ENCODE measurements around the gene POLN.

Gene POLN

DNA sequence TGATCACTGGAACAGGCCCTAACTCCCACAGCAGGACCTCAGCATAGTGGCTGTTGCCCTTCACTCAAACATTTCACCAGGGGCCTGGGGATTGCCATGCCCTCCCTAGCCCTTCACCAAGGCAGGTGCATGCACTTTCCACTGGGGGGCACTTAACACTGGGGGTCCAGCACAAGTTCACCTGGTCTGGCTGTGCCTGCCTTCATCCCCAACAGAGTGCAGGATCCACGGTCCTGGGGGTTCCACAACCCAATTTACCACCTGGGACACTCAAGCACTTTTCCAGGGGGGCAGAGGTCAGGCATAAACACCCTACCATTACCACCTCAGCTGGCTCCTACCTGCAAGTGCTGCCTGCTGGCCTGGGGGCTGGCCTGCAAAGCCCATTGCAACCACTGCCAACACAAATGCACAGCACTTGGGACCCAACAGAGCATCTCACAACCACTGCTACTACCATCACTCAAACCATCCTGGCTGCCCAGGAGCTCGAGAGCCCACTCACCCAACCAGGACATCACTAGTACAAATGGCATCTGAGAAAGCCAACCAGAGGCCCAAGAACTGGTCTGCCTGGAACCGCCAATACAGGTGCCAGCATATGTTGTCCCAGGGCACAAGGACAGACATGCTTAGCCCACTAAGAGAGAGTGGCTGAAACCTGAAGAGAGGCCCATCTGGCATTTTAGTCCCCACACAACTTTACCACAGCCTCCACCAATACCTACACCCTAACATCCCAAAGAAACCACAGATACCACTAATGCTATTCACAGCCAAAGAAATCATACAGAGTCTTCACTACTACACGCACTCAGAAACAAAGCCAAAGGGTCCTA, 139.7 kb downstream of the POLN start:
- no peak for DNase-seq

DNA sequence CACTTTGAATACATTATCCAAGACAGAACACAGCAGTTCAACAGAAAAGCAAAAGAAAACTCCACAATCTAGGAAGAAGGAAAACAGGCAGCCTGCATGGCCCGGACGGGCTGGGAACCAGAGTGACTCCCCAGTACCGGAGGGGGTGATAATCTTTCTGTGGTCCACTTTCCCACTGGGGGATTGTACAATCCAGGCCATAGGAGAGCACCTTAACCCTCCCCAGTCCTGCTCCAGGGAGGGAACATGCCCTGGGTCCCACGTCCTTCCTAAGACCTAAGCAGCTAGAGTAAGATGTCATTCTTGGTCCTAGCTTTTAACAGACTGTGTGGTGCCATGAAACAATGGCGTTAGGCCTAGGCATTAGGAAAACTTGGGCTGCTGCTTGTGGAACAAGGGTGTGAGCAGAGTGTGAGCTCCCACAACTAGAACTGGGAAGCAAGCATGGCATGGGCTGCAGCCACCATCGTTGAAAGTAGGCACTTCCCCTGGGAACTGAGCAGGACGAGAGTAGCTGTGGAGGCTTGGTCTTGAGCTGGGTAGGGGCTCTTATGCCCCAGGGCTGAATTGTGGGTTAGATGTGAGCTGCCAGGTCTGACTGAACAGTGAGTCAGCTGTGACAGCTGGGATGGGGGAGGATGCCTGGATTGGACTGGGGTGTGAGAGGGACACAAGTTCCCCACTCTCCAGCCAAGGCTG, 140.4 kb downstream of the POLN start:
- DNase-seq, result no peak

DNA sequence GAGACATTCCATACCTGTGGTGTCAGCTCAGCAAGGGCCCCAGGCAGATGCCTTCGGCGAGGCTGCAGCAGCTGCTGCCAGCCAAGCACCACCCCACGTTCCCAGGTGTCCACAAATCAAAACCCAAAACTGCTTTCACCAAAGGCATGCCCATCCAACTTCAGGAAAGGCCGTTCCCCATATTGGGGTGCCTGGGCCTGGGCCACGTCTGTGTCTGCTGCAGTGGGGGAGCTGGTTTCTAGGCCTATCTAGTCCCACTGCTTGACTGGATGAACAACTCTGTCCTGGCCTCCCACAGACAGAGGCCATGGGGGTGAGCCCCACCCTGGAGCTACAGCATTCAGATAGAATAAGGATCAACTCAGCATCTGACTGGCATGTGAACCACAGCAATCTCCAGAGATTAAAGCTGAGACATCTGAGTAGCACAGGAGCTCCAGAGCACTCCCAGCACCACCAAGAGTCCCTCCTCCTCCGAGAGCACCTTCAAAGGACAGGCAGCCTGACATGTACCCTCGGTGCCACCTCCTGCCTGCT, 145.8 kb downstream of the POLN start:
- no peak for DNase-seq

DNA sequence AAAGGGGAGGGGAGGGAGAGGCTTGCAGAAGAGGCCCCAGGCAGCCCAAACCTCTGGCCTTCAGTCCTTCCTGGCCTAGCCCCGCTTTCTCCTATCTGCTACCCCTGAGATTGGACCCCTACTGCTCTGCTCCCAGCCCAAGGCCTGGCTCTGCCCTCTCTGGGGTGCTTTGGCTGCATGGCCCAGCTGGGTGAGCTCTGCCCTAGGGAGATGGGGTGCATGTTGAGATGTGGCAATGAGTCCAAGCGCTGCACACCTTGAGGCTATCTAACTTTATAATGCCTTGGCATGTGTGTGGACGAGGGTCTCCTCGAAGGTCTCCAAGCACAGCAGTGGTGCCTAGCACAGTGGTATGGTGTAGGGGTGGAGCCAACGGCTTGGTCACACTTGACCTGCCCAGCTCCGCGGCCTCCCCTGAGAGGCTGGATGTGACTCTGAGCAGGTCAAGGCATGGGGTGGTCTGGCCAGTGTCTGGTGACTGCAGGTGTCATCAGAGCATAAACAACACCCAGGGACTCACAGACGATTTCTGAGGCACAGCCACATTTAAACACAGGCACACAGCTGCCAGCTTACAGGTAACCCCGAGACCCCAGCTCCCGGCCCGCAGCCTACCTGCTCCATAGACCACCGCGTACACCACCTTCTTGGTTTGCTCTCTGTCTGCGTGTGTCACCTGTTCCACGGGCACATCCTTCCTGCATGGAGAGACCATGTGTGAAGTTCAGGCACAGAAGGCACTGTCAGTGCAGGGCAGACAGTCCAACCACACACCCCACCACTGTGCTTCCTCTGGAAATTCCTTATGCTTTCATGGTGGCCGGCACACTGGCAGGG, 146.5 kb downstream of the POLN start:
- DNase-seq, result no peak

DNA sequence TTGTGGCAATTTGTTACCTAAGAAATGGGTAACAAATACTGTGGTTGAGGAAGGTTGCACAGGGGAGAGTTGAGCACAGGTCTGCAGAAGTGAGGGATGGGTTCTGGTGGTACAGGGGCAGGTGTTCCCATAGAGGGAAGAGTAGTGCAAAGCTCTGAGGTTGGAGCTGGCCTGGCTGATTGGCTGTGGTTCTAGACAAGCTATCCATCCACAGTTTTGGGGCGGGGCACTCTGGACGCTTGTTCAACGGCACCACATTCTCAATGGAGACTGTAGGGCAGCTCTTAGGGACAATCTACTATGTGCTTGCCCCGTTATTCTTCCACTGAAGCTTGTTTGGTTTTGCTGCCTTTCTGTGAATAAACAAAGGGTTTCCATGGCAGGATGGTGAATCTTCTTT, 147.4 kb downstream of the POLN start:
- DNase-seq, result no peak

DNA sequence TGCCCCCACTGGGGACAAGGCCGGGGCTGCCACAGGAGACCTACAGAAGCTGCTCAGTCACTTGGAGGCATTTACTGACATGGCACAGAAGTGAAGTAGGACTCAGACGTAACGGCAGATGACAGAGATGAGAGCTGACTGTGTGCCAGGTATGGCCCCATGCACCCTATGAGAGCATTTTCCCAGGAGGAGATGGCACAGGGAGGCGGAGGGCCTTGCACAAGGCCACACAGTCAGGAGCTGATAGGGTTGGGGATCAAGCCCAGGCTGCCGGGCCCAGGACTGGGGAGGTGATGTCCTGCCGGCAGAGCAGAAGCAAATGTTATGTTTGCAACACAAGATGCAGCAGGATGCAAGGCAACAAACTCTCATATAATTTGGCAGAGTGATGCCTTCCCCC, 148.7 kb downstream of the POLN start:
- DNase-seq, result no peak

DNA sequence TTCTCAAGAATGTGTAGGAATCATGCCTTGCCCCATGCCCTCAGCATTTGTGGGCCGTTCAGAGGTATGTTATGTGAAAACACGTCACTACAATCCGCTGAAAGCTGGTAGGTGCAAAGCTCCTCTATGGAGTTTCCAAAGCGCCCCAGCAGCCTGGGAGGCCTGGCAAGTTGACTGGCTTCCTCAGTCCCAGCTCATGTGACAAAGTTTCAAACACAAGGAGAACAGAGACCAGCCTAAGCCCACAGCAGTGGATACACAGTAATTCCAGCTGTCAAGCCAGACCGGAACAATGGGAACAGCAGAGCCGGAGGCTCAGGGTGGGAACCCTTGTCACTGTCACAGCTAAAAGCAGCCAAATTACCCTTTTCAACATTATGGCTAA, 149.3 kb downstream of the POLN start:
- DNase-seq, result no peak

DNA sequence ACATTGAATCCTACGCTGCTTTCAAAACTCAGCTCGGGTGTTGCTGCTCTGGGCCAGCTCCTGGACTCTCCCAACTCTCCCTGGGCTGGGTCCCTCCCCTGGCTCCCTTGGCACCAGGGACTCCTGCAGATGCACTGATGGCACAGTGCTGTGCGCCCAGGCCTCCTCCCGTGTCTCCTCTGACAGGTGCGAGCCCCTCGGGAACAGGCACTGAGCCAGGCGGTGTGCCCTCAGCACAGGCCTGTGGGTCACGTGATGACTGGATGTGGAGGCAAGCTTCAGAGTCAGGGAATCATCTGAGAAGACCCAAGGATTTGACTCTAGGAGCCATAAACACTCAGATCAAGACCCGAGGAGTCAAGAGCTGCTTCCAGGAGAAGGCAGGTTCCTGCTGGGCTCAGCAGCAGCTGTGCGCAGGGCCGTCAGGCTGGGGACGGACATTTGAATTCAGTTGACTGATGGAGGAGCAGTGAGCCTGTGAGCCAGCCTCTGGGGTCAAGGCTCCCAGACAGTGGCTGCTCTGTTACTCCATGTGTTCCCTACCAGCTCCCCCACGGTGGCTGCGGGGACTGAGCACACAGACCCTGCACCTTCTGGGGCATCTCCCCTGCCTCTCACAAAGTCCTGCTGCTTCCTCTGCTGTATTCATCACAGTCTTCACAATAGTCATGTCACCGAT, 149.8 kb downstream of the POLN start:
- DNase-seq, result peak; percentile 30

DNA sequence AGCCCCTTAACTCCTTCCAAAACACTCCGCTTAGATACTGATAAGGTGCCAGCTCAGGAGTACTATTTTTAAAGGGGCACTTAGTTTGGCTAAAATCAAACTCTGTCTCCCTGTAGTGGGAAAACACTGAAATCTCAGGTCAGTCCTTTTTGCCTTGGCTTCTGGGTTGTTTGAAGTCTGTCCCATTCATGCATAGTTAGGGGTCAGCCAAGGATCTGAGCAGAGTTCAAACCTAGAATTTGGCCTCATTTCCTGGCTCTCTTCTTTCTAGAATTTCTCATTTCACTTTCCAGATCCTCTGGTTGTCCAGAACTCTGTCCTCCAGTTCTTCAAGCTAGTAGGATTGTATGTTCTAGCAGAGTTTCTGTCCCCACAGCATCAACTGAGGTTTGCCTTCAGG, 151.3 kb downstream of the POLN start:
- DNase-seq, result no peak

DNA sequence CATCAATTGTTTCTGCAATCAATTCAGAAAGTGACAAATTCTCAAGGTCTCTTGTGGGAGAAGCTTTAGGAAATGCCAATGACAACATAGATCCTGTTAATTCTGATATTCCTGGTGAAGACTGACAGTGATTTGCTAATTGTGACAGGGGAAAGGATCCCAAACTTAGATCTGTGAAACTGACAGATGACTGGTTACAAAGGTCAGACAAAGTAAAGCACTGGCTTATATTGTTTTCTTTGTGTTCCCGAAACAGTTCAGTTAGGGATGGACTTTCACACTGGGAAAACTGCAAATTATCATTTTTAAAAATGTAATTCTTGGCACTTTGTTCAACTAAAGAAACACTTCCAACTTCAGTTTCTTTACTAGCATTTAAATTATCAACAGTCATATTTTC, 152.7 kb downstream of the POLN start:
- no peak for DNase-seq

DNA sequence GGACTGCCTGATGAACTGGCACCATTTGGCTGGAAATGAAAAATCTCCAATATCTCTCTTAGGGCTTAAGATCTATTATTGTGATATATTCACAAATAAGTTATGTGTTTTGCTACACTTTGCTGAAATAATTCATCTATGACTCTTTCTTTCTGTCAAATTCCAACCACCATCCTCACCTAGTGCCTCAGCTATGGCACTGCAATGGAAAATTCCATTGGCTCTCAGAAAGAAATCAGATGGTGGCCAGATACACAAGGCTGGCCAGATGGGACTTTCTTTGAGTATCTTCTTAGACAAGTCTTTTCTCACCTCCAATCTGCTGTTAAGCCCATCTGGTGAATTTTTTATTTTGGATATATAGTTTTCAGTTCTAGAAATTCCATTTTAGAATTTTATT, 154.8 kb downstream of the POLN start:
- no peak for DNase-seq

DNA sequence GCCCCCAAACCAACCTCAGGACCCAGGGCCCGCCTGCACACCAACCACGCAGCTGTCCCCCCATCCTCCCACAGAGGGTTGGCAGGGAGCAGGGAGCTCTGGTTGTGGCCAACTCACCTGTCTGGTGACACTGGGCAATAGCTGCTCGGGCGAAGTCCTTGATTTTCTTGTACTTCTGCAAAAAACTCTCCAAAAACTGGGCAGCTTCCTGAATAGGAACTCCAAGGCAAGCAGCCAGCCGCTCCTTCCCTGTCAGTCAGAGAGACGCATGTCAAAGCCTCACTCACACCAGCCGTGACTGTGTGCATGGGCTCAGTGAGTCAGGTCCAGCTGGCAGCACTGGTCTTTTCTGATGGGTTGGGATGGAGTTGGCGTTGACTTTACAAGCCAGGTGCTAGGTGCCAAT, 156.4 kb downstream of the POLN start:
- DNase-seq, result no peak

DNA sequence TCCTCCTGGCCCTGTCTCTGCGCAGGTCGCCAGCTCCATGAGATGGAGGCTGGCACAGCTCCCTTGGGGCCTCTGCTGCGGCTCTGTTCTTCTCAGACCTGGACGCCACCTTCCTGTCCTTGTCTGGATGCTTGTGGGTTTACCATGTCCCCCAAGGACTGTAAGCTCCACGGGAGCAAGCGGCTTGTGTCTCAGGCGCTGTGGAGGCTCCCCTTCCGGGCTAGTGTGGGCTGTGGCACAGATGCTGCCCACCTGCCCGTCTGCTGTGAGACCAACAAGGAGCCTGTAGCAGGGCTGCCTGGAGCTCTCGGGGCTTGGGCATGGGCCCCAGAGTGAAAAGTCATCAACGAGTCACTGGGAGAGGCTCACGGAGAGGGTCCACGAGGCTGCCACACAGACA, 157.6 kb downstream of the POLN start:
- no peak for DNase-seq

DNA sequence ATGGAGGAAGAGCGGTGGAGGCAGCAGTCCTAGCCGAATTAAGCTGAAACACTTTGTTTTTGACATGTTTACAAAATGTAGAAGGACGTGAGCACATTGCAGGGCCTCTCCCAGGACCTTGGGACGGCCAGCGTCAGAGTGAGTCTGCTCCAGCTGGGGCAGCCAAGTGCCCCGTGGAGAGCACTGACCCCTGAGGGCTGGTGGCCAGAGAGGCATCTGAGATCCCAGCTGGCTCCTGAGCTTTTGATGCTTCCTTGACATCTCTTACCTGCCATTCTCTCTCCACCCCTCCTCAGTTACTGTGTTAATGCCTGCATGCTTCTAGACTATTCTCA, 158.1 kb downstream of the POLN start:
- no peak for DNase-seq

DNA sequence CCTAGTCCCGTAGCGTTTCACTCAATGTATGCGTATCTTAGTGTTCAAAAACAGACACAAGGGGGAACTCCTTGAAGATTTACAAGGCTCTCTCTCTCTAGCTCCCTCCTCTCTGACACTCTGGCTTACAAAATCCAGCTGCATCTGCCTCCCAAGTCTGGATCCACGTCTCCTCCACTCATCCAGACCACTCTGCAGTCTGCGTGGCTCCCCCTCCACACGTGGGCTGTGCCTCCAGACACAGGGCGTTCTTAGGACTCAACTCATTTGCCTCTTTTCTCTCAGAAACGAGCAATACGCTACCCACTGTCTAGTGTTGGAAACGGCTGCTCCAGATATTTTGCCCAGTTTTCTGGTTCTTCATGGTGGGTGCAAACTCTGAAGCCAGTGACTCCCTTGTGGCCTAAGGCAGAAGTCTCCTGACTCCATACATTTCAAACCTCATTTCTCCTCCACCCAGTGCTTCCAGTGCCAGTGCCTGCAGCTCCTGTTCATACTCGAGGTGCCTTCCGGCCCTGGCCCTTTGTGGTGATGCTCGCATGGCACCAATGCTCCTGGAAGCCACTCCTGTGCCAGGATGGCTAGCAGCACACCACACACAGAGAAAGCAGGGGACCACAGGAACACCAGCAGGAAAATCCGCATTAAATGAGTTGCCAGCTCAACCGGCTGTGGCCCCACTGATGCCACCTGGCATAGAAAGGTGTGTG, 158.7 kb downstream of the POLN start:
- no peak for DNase-seq

DNA sequence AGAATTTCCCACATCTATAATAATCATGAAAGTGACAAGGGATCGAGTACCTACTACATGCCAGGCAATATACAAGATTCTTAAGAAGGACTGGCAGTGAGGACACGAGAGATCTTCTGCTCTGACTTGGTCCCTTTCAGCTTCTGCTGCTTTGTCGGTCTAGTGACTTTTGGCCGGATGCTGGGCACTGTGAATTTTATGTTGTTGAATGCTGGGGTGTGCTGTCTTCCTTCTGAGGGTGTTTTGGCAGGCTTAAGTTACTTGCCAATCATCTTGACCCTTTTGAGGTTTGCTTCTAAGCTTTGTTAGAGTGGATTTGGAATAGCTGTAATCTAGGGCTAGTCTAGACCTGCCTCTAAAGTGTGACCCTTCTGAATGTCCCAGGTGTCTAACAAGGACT, 159.3 kb downstream of the POLN start:
- no peak for DNase-seq

DNA sequence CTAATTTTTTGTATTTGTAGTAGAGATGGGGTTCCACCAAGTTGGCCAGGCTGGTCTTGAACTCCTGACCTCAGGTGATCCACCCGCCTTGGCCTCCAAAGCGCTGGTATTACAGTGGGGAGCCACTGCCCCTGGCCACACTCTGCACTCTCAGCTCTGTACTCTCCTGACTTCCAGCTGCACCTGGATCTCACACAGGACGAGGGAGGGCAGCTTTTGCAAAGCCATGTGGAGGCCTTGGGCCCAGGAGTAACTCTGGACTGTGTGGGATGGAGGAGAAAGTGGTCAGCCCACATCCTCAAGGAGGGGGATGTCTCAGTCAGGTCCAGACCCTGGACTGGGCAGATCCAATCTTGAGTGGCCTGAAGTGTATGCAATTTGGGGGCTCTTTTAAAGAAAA, 159.8 kb downstream of the POLN start:
- DNase-seq, result no peak

DNA sequence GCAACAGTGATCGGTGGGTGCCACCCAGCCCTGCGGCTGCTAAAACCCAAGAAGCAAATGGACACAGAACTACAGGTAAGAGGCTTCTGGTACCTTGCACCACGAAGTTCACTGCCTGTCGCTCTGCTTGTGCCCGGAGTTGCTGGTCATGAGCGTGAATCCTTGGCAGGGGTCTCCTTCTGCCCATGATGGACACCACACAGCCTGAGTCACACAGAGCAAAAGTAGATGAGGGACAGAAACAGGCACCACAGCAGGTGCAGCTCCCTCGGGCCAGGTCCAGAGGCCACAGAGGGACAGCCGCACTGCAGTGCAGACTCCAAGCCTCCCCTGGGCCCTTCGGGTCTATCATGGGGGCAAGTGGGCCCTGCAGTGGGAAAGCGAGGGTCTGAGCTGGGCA, 160.4 kb downstream of the POLN start:
- DNase-seq, result no peak

DNA sequence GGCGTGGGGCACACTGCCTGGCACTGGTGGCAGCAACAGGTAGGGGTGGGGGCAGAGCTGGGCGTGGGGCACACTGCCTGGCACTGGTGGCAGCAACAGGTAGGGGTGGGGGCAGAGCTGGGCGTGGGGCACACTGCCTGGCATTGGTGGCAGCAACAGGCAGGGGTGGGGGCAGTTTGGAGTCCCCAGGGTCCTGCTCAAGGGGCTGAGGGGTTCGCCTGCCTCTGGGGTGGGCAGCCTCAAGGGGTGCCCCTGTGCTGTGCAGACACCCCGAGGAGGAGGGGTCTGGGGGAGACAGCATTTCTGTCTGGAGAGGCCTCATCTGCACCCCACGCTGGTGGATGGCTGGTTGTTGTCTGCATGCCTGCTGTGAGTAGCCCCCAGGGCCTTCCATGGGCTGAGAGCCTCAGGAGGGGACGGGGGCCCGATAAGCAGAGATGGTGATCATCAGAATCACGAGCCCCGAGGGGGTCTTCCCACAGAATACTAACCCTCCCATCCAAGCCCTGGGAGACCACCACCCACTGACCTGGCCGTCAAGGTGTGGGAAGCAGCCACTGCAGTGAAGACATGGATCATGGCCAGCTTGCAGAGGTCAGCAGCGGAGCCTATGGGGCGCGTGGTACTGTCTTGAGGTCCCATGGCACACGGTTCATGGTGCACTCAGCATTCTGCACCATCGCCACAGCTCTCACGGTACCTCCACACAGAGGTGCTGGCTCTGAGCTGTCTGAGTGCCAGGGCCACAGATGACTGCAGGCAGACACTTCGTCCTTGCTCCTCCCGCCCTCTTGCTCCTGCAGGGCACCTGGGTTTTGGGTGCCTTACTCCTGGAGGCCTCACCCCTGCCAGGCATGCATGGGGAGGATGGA, 161.3 kb downstream of the POLN start:
- DNase-seq, result no peak

DNA sequence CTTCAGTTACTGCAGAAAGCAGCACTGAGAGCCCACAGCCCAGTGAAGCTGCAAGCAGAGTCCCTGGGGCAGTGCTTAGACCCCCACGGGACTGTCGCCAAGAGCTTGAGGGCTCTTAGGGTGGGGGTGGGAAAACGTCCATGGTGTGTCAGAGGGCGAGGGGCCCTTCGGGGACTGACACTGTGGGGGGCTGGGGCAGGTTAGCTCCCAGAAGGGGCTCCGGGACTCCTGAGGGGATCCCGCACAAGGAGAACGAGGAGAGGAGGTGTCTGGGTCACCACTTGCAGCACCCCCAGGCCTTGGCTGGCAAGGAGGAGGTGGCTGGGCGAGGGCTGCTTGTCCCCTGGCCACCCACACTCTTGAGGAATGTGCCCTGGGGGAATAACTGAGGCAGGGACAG, 162.0 kb downstream of the POLN start:
- no peak for DNase-seq

DNA sequence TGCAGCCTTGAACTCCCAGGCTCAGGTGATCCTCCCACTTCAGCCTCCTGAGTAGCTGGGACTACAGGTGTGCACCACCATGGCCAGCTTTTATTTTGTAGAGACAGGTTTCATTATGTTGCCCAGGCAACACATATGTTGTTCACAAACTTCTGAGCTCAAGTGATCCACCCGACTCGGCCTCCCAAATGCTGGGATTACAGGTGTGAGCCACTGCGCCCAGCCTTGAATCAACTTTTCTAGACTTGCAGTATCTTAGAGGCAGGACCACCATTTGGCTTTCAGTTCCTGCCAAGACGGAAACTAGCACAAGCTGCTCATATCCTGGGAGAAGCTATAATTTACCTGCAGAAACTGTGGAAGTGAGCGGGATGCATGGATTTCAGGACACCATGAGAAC, 162.9 kb downstream of the POLN start:
- DNase-seq, result no peak
